Cardiac muscle cell (in vitro differentiated cells and primary cell): ENCODE results near the gene EPN1. TPM values are rescaled to one million over a fixed set of nuclear protein-coding genes. Genes with fewer than 3 reads are reported as not detected.

Experiments
- DNase-seq, 2 donors: peaks; one replicate each; pipeline versions ENCODE4 v3.0.0 to v3.0.0-alpha.2; 2010 to 2017; ENCODE audit warnings: low read depth in 1 of 2, low spot score in 1 of 2
- H3K27ac ChIP-seq: fragments of 200-600 bp; sonication (generic); 2 replicates; pipeline ENCODE4 v1.5.1; 2016
- H3K27me3 ChIP-seq: fragments of 200-600 bp; sonication (generic); 2 replicates; pipeline ENCODE4 v1.6.0; 2016; ENCODE audit warnings: control low read depth
- H3K36me3 ChIP-seq: fragments of 200-600 bp; sonication (generic); 2 replicates; pipeline ENCODE4 v1.5.1; 2016; ENCODE audit warnings: control low read depth
- H3K4me1 ChIP-seq: fragments of 200-600 bp; sonication (generic); 2 replicates; pipeline ENCODE4 v1.8.1; 2017; ENCODE audit warnings: low read depth, mild to moderate bottlenecking, mixed run types
- H3K4me3 ChIP-seq: fragments of 200-600 bp; sonication (generic); 2 replicates; pipeline ENCODE4 v1.5.1; 2016; ENCODE audit warnings: mild to moderate bottlenecking
- H3K9me3 ChIP-seq: fragments of 200-600 bp; sonication (generic); 2 replicates; pipeline ENCODE4 v1.5.1; 2017; ENCODE audit warnings: low read depth, mild to moderate bottlenecking, control low read depth
- CTCF ChIP-seq: IDR thresholded peaks from 2 replicates; pipeline ENCODE4 v1.5.1; 2012; ENCODE audit warnings: low read depth, mild to moderate bottlenecking, low read length
- polyA plus RNA-seq: library from polyadenylated mRNA; unstranded; fragments of >200 nt; fragmentation: Nextera tagmentation; extraction: Ambion mirVana; gene quantifications from 2 replicates; pipeline ENCODE4 v1.2.1, GENCODE V29; 2016
- total RNA-seq: library from RNA; depleted of rRNA; stranded (reverse); fragments of >200 nt; gene quantifications from 2 replicates; pipeline ENCODE4 v1.2.3, GENCODE V29; 2016

EPN1 gene
- total and polyA plus RNA-seq, 2 experiments from 2014 or later = 164 to 173 TPM

DNA sequence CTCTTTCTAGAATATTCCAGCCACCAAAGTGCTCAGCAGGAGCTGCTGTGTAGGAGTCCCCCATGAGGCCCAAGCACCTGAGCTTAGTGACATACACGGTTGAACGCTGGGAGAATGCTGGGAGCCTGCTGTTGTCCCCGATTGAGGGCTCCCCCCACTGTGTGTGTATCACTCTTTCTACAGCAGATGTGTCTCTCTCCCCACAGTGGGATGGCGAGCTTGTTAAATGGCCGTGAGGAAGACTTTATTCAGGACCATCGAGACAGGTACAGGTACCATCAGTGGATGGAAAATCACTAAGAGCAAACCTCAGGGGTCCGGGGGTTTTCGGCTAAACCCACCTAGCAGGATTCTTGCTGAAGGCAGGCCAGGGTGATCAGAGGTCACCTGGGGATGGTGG lies 22.7 kb downstream of the EPN1 start:
- Histone ChIP-seq H3K4me1 (no peaks in the 10 kb centered on the region), H3K27me3 (no peaks in the 10 kb centered on the region), H3K36me3 (peaks cover 4% of the 10 kb centered on the region), H3K4me3 (no peak overlapping the region), H3K27ac (no peak overlapping the region), H3K9me3 (no peaks in the 10 kb centered on the region)
- no peak for DNase-seq
- no peak for TF ChIP-seq CTCF

GRCh38 chr19:55698256-55698655 lies 23.2 kb downstream of the EPN1 start:
- Histone ChIP-seq H3K36me3 (peaks cover 4% of the 10 kb centered on the region), H3K4me3 (no peak overlapping the region), H3K27me3 (no peaks in the 10 kb centered on the region), H3K4me1 (no peaks in the 10 kb centered on the region), H3K9me3 (no peaks in the 10 kb centered on the region), H3K27ac (no peak overlapping the region)
- no peak for TF ChIP-seq CTCF
- no peak for DNase-seq

DNA sequence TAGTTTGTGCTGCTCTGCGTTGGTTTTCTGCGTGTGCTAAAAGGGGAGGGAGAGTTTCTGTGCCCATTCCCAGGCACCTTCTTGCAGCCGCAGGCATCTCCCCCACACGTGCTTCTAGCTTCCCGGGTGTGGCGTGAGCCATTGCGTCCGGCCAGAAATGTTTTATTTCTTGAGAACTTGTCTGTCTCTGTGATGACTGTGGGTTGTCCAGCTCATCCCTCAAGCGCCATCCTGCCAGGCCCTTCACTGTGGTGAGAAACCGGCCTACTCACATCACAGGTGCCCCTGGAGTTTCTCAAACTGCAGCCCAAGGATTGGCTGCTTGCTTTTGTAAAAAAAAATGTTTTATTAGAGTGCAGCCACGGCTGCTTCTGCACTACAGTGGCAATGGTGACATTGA lies 24.2 kb downstream of the EPN1 start:
- no peak overlapping the region for H3K4me3 ChIP-seq
- no peak overlapping the region for H3K27ac ChIP-seq
- H3K36me3 ChIP-seq = peaks cover 4% of the 10 kb centered on the region
- H3K27me3 ChIP-seq = no peaks in the 10 kb centered on the region
- H3K4me1 ChIP-seq = no peaks in the 10 kb centered on the region
- H3K9me3 ChIP-seq = no peaks in the 10 kb centered on the region
- no peak for DNase-seq
- no peak for TF ChIP-seq CTCF

- H3K36me3 ChIP-seq = no peaks in the 10 kb centered on the region
- no peak overlapping the region for H3K4me3 ChIP-seq
- no peaks in the 10 kb centered on the region for H3K9me3 ChIP-seq
- H3K4me1 ChIP-seq = no peaks in the 10 kb centered on the region
- DNase-seq = no peak
- no peak for TF ChIP-seq CTCF
- H3K27ac ChIP-seq = no peak overlapping the region
- H3K27me3 ChIP-seq = no peaks in the 10 kb centered on the region
Observed at GRCh38 chr19:55700813-55701212, 25.8 kb downstream of the EPN1 start.

DNA sequence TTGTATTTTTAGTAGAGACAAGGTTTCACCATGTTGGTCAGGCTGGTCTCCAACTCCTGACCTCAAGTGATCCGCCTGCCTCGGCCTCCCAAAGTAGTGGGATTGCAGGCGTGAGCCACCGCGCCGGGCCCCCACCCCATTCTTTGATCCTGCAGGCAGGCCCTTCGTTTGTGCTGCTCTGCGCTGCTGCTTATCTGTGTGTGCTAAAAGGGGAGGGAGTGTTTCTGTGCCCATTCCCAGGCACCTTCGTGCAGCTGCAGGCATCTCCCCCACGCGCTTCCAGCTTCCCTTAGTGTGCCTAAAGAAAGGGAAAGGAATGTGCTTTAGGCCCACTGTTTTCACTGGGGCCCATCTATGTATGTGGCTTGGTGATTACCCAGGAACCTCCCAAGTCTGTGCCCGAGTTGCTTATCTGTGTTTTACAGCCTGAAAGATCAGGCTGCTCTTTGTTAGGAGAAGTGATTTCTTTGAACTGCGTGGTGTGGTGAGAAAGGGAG lies 27.2 kb downstream of the EPN1 start:
- peak overlapping the region; percentile 57 for H3K27ac ChIP-seq
- H3K4me3 ChIP-seq = no peak overlapping the region
- H3K36me3 ChIP-seq = no peaks in the 10 kb centered on the region
- no peaks in the 10 kb centered on the region for H3K4me1 ChIP-seq
- H3K9me3 ChIP-seq = no peaks in the 10 kb centered on the region
- H3K27me3 ChIP-seq = no peaks in the 10 kb centered on the region
- peak in 1 of 2 donors; percentile 71 for DNase-seq
- TF ChIP-seq CTCF = no peak

GRCh38 chr19:55703790-55704215 lies 28.8 kb downstream of the EPN1 start:
- peak in 1 of 2 donors; percentile 38 for DNase-seq
- Histone ChIP-seq H3K27me3 (no peaks in the 10 kb centered on the region), H3K36me3 (no peaks in the 10 kb centered on the region), H3K4me1 (no peaks in the 10 kb centered on the region), H3K4me3 (no peak overlapping the region), H3K27ac (no peak overlapping the region), H3K9me3 (no peaks in the 10 kb centered on the region)
- TF ChIP-seq CTCF = peak; percentile 56
